Muscle layer of duodenum (tissue), 2 donors: ENCODE results near the gene ZNF655.
"Not testable (repeated sequence)": the region's sequence is repeated elsewhere in the genome, so short reads cannot be mapped to it uniquely, and the experiment has no call there.

Experiments used
- H3K27ac ChIP-seq: one replicate; pipeline ENCODE4 v1.7.0; 2013; ENCODE audit warnings: mild to moderate bottlenecking, low read length
- H3K27me3 ChIP-seq: one replicate; pipeline ENCODE4 v1.7.0; 2013; ENCODE audit warnings: low read depth, mild to moderate bottlenecking, control low read depth, low read length
- H3K36me3 ChIP-seq, 2 donors: one replicate each; pipeline ENCODE4 v1.7.0; 2013; ENCODE audit warnings: low read length in 2 of 2, control low read depth in 1 of 2, mild to moderate bottlenecking in 1 of 2; ENCODE audit not compliant: insufficient read depth in 2 of 2, control insufficient read depth in 1 of 2
- H3K4me1 ChIP-seq, 2 donors: one replicate each; pipeline ENCODE4 v1.7.0; 2013; ENCODE audit warnings: low read length in 2 of 2, mild to moderate bottlenecking in 2 of 2, control low read depth in 1 of 2, moderate library complexity in 1 of 2; ENCODE audit not compliant: insufficient read depth in 2 of 2, control insufficient read depth in 1 of 2
- H3K4me3 ChIP-seq, 2 donors: one replicate each; pipeline ENCODE4 v1.7.0; 2013; ENCODE audit warnings: low read length in 2 of 2, low read depth in 1 of 2, mild to moderate bottlenecking in 1 of 2
- H3K9me3 ChIP-seq, 2 donors: one replicate each; pipeline ENCODE4 v1.7.0; 2013; ENCODE audit warnings: low read length in 2 of 2, control low read depth in 1 of 2, mild to moderate bottlenecking in 1 of 2; ENCODE audit not compliant: control insufficient read depth in 1 of 2
- donor health status: healthy.

Gene ZNF655

DNA sequence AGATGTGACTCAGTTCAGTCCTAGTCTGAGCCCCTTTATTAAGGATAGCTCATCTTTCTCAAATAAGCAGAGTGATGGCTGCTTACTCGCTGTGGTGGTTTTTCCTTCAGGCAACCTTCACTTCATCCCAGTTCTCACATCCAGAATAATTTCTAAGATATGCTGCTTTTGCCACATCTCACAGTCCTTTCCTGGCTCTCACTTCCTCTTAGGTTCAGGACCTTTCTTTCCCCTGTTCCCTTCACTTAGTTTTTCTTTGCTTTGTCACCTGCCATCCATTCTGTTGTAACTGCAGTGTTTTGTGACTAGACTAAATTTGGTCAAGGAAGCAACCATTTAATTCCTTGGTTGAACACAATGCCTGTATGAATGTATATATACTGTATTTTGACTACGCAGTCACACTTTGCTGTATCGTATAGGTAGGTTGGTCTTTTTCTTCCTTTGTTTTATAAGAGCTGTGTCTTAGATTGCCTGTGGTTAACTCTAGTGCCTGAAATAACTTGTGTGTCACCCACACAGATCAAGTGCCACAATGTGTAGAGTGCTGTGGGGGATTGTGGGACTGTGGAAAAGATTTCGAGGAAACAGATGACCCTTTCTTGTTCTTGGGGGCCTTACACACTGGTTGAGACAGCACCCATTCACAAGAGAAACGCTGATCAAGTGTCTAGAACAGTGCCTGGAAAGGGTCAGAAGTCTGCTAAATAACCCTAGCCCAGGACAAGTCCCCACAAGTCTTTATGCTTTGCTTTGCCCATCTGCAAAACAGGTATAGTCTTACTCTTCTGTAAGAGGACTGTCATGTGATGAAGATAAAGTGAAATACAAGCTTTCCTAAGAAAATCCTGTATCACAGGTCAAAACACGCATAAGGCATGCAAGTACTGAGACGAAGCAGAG is 2.6 kb downstream of the ZNF655 start:
- H3K4me1 ChIP-seq = peaks cover 0 to 27% of the 10 kb centered on the region in 2 donors
- no peak overlapping the region for H3K4me3 ChIP-seq
- H3K27me3 ChIP-seq = no peaks in the 10 kb centered on the region
- no peaks in the 10 kb centered on the region for H3K9me3 ChIP-seq
- H3K27ac ChIP-seq = peak overlapping the region; percentile 30
- peaks cover 49 to 61% of the 10 kb centered on the region in 2 donors for H3K36me3 ChIP-seq

DNA sequence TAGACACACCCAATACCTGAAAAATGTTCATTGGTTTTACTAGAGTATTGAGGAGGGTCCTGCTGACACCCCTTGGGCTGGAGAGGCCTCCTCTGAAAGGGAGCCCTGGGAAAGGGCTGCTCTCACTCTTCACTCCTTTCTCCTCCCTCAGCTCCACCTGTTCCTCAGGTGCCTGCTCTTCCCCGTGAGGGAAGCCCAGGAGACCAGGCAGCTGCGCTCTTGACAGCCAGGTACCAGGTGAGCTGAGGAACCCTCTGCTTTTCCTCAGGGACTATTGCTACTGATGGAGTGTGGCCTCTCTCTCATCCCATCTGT is 3.3 kb downstream of the ZNF655 start:
- Histone ChIP-seq H3K27ac (no peak overlapping the region), H3K36me3 (peaks cover 49 to 63% of the 10 kb centered on the region in 2 donors), H3K4me1 (peaks cover 0 to 24% of the 10 kb centered on the region in 2 donors), H3K4me3 (no peak overlapping the region), H3K27me3 (no peaks in the 10 kb centered on the region), H3K9me3 (no peaks in the 10 kb centered on the region)

DNA sequence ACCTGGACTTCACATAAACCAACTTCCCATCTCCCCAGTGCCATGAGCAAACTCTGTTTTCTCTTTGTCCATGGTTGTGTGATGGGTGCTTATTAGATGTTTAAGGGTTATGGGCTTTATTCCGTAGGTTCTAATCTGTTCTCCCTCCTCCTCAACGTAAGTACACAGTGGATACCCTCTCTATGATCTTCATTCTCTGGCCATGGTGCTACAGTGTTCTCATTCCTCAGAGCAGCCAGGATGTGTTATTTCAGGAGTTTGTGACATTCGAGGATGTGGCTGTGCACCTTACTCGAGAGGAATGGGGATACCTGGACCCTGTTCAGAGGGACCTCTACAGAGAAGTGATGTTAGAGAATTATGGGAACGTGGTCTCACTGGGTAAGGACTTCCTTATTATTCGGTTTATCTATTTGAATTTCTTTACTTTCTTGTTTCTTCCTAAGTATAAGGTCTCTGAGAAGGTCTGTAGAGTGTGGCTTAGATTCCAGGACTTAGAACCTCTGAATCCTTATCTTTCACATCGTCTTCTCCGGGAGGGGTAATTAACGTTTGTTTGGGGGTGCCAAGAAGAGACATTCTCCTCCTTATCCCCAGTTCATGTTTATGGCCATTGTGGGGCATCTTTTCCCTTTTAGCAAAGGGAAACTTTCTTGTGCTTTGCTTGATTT is 3.8 kb downstream of the ZNF655 start:
- Histone ChIP-seq H3K4me3 (no peak overlapping the region), H3K4me1 (peaks cover 0 to 18% of the 10 kb centered on the region in 2 donors), H3K36me3 (peaks cover 49 to 65% of the 10 kb centered on the region in 2 donors), H3K27ac (peak overlapping the region; percentile 64), H3K27me3 (no peaks in the 10 kb centered on the region), H3K9me3 (no peaks in the 10 kb centered on the region)

DNA sequence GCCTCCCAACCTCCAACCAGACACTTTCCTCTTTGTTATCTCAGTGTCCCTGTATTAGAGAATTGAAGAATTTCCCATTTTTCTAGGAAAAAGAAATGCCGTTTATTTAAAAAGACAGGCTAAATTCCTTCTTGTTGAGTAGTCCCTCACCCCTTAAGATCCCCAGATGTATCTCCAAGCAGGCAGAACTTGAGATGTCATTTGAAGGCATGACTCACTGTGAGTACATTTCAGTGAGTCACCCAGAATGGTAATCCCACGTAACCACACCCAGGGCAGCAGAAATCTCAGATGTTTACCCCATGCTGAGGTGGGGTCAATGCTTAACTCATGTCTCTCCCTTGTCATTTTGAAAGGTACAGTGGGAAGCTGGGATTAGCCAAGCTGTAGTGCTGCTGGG is 4.4 kb downstream of the ZNF655 start:
- H3K27ac ChIP-seq = peak overlapping the region; percentile 64
- H3K4me3 ChIP-seq = no peak overlapping the region
- H3K4me1 ChIP-seq = peaks cover 0 to 15% of the 10 kb centered on the region in 2 donors
- no peaks in the 10 kb centered on the region for H3K27me3 ChIP-seq
- no peaks in the 10 kb centered on the region for H3K9me3 ChIP-seq
- peaks cover 49 to 69% of the 10 kb centered on the region in 2 donors for H3K36me3 ChIP-seq

DNA sequence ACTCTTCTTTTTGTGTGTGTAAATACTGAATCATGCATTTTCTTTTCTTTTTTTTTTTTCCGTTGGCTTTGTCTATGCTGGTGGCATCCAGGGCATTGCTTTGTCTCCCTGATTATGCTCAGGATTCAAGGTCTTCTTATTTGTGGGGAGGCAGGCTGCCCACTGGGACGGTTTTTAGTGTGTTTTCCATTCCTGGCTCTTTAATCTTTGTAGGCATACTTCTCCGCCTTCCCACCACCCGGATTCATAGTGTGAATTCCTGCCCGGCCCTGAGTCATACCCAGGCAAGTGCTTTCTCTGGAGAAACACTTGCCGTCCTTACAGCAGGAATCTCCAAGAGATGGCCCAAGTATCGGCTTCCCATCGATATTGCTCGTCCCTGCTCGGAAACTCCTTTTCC is 5.2 kb downstream of the ZNF655 start:
- Histone ChIP-seq H3K27ac (no peak overlapping the region), H3K4me3 (no peak overlapping the region), H3K36me3 (peaks cover 49 to 68% of the 10 kb centered on the region in 2 donors), H3K4me1 (peaks cover 0 to 15% of the 10 kb centered on the region in 2 donors), H3K27me3 (no peaks in the 10 kb centered on the region), H3K9me3 (no peaks in the 10 kb centered on the region)

DNA sequence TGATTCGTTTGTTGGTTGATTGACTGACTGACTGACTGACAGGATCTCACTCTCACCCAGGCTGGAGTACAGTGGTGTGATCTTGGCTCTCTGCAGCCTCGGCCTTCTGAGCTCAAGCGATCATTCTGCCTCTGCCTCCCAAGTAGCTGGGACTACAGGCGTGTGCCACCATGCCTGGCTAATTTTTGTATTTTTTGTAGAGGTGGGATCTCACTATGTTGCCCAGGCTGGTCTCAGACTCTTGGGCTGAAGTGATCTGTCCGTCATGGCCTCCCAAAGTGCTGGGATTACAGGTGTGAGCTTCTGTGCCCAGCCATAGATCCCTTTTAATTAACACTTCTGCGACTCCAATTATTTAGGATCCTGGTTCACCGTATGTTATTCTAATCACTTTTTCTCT is 10.3 kb downstream of the ZNF655 start:
- H3K4me1 ChIP-seq, H3K27me3 ChIP-seq, H3K4me3 ChIP-seq, H3K27ac ChIP-seq, H3K9me3 ChIP-seq: not testable (repeated sequence)
- peaks cover 35 to 68% of the 10 kb centered on the region in 2 donors for H3K36me3 ChIP-seq

DNA sequence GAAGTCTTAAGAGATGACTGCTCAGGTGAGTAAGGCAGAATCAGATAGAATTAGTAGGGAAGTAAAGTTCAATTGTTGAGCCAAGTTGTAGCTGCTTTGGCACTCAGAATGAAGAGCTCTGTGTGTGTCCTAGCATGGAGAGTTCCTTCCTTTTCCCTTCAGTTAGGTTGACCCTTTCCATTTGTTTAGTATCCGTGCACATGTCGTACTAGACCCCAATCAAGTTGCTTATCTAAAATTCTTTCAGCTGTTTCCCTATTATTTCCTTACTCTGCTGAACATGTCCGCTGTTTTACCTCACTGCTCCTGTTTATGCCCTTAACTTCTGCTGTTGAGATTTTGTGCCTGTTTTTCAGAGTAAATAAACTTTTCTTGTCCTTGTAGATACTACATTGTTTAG is 13.3 kb downstream of the ZNF655 start:
- Histone ChIP-seq H3K4me1 (no peaks in the 10 kb centered on the region), H3K36me3 (peaks cover 18 to 48% of the 10 kb centered on the region in 2 donors), H3K27me3 (no peaks in the 10 kb centered on the region), H3K4me3 (no peak overlapping the region), H3K9me3 (no peaks in the 10 kb centered on the region), H3K27ac (no peak overlapping the region)

DNA sequence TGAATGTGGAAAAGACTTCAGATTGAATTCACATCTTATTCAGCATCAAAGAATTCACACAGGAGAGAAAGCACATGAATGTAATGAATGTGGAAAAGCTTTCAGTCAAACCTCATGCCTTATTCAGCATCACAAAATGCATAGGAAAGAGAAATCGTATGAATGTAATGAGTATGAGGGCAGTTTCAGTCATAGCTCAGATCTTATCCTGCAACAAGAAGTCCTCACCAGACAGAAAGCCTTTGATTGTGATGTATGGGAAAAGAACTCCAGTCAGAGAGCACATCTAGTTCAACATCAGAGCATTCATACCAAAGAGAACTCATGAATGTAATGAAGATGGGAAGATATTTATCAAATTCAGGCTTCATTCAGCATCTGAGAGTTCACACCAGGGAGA is 14.8 kb downstream of the ZNF655 start:
- peaks cover 18 to 42% of the 10 kb centered on the region in 2 donors for H3K36me3 ChIP-seq
- no peaks in the 10 kb centered on the region for H3K27me3 ChIP-seq
- H3K27ac ChIP-seq = no peak overlapping the region
- H3K4me3 ChIP-seq = no peak overlapping the region
- H3K9me3 ChIP-seq = no peaks in the 10 kb centered on the region
- H3K4me1 ChIP-seq = no peaks in the 10 kb centered on the region

DNA sequence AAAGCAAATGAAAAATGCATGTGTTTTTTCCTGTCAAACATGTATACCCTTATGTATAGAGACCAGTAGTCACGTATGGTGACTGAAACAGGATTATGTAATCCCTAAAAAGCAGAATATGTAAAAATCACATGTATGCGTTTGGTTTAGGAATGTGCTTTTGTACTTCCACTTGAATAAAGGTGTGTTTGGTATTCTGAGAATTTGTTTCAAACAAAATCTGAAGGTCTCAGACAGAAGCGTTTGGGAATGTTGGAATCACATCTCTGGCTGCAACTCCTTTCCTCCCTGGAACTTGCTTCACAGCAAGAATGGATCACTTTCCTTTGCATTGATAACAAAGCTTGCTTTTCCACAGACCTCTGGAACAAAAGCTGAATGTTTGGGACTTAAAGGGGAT is 17.8 kb downstream of the ZNF655 start:
- Histone ChIP-seq H3K36me3 (peaks cover 18 to 28% of the 10 kb centered on the region in 2 donors), H3K9me3 (no peaks in the 10 kb centered on the region), H3K27ac (no peak overlapping the region), H3K4me3 (no peak overlapping the region), H3K27me3 (no peaks in the 10 kb centered on the region), H3K4me1 (peaks cover 0 to 8% of the 10 kb centered on the region in 2 donors)

DNA sequence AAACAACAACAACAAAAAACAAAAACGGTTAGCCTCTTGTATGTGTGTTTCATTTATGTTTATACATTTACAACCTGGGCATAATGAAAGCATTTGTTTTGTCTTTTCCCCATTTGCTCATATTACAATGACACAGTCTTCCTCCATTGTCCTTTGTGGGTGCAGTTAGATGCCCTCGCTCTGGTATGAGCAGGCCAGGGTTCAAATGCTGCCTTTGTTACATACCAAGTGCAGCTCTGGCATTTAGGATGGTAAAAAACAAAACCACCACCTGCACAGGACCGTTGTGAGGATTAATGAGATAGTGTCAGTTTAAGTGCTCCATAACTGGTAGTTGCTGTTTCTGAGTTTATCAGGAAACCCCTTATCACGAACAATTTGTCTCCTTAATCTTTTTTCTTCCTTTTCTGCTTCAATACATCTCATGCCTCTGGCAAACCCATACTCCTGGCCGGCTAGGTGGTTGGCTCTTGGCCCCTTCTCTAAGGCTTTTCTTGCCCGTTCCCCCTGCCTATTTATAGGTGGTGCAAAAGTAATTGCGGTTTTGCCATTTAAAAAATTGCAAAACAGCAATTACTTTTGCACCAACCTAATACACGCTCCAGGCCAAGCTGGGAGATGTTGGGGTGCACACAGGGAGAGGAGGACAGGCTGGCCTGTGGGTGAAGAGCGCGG is 21.0 kb downstream of the ZNF655 start:
- no peaks in the 10 kb centered on the region for H3K27me3 ChIP-seq
- no peaks in the 10 kb centered on the region for H3K9me3 ChIP-seq
- peak overlapping the region; percentile 67 to 82 for H3K4me3 ChIP-seq
- H3K4me1 ChIP-seq = peaks cover 0 to 8% of the 10 kb centered on the region in 2 donors
- H3K36me3 ChIP-seq = no peaks in the 10 kb centered on the region
- H3K27ac ChIP-seq = no peak overlapping the region
